ENCODE results near the gene NDUFAF8. TPM values are rescaled to one million over a fixed set of nuclear protein-coding genes. Genes with fewer than 3 reads are reported as not detected.

The NDUFAF8 gene
- total RNA-seq, 1 donor from 2014 or later, result 23.7 TPM

- DNase-seq, result peak; percentile 86
These were observed 38.3 kb downstream of the NDUFAF8 start for GRCh38 chr17:81277421-81277820.

DNA sequence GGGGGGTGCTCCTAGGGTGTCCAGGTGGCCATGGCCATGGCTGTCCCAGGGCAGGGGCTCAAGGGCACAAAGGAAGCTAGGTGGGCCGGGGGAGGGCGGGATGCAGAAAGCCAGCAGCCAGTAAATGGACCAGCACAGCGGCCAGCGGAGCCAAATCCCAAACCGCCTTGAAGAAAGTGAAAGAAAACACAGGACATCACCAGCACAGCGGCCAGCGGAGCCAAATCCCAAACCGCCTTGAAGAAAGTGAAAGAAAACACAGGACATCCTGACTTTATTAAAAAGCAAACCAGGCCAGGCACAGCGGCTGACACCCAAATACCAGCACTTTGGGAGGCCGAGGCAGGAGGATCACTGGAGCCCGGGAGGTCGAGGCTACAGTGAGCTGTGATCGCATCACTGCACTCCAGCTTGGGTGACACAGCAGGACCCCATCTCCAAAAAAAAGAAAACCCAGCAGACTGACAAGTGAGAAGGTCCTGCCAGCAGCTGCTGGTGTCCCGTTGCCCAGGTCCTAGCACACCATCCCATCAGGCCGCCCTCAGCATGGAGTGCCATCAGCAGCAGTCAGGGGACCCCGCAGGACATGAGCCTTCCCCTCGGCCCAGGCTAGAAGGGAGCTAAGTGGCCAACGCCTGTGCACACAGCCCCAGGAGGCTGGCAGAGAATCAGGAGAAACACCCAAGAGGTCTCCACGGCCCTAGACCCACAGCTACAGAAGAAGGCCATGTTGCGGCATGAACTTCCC lies 39.0 kb downstream of the NDUFAF8 start:
- no peak for DNase-seq

- no peak for DNase-seq
These were observed 39.7 kb downstream of the NDUFAF8 start for GRCh38 chr17:81278831-81279230.

DNA sequence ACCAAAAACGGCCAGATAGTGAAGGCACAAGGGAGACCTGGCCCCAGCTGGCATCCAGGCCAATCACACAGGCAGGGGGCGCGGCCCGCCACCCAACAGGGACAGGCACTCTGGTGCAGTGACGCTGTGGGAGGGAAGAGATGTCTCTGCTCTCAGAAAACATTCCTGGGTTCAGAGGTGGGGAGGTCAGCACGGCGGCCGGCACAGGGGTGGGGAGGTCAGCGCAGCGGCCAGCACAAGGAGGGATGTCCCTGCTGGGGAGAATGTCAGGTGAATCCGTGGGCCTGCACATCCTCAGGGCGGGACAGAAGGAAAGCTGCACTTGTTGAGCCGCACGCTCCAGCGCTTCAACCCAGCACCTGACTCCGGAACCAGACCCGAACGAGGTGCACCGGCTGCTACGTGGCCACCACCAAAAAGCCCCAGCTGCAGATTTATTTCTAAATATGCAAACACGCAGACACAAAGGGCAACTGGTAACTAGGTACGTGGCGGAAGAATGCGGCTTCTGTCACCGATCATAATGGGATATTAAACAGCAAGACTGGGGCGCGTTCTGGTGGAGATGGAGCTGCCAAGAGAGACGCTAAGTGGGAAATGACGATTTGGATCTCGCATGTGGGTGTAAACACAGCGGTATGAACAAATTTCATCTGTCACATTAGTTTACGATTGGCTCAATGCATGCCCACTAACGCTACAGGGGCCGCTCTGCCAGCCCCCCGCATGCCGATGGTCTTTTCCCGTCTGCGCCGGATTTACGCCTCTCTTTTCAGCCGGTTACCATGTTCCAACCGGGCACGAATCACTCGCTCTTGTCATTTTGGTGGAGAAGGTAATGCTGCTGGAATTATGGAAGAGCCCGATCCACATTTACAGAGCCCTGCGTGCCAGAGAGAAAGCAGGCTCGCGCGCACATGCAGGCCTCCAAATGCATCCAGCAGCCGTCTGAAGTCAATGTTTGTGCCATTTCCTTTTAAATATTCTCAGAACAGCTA lies 40.5 kb downstream of the NDUFAF8 start:
- DNase-seq, result no peak

DNA sequence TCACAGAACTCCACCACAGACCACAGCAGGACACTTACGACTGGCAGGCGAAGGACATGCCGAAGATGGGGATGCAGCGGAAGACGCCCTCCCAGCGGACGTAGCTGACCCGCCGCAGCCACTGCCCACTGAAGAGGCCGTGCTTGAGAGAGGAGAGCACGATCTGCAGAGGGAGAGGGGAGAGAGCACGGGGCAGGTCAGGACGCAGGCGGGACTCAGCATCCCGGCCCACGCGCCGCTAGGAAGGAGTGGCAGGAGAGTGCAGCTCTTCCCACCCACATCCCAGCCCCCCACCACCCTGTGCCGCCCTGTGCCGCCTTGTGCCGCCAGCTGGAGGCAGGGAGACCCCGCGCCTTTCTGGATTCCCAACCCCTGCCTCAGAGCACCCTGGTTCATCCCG lies 41.5 kb downstream of the NDUFAF8 start:
- no peak for DNase-seq

GRCh38 chr17:81282141-81282540 lies 43.0 kb downstream of the NDUFAF8 start:
- no peak for DNase-seq

DNA sequence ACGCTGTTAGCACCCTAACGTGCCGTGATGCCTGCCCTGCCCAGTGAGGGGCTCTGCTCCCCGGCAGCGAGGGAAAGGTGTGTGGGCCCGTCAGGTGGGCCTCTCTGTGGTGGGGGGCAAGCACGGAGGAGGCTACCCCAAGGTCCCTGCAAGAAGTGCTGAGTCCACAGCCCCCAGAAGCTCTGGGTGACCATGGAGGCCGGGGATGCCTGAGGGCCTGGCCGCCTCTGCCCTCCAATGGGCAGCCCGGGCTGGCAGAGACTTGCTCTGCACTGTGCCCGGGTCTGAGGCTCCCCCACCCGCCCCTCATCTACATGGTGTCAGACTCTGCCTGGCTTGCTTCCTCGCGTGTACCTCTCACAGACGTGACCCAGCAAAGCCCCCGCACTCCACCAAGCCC lies 43.8 kb downstream of the NDUFAF8 start:
- DNase-seq, result no peak

DNA sequence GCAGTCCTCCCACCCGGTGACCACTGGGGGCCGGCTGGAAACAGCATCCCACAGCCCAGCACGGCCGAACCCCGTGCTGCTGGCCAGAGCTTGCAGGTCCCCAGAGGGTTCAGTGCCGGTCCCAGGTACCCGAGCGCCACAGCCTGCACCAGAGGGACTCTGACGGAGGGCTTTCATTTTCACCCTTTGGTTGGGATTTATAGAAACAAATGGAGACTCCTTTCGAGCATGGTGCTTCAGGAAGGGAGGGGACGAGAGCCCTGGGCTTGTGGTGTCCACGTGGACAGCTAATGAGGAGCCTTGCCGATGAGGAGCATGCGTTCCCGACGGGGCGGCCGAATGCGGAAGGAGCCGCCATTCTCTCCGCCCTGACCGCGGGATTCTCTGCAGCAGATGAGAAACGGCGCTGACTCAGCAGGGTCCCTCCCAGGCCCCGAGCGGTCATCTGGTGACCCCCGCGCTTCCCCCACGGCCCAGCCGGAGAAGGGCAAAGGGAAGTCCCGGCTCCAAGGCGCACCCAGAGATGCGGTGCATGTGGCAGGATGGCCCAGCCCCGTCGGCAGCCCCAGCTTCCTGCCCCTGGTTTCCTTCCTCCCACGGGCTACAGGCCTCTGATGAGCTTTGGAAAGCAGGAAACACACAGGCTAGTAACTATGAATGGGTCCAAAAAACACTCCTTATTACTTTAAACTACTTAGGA lies 46.2 kb downstream of the NDUFAF8 start:
- peak; percentile 50 for DNase-seq

- peak; percentile 25 for DNase-seq
These were observed 46.8 kb downstream of the NDUFAF8 start for GRCh38 chr17:81285894-81286293.

GRCh38 chr17:81286491-81287145 lies 47.5 kb downstream of the NDUFAF8 start:
- peak; percentile 92 for DNase-seq

GRCh38 chr17:81287152-81287551 lies 48.0 kb downstream of the NDUFAF8 start:
- DNase-seq, result peak; percentile 79

- no peak for DNase-seq
These were observed 48.8 kb downstream of the NDUFAF8 start for GRCh38 chr17:81287741-81288430.

DNA sequence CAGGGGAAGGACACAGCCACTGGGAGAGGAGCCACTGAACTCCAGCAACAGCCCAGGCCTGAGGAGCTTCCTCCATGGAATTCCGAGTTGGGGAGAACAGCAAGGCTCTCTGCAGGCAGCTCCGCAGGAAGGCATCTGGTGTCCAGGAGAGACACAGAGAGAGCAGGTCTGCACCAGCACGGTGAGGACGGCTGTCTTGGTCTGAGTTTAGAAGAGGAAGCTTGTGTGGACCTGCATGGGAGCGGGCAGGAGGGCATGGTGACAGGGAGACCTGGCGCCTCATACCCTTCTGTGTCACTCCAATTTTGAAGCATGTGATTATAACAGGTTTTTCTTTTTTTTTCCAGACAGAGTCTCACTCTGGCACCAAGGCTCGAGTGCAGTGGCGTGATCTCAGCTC lies 49.6 kb downstream of the NDUFAF8 start:
- DNase-seq, result no peak

DNA sequence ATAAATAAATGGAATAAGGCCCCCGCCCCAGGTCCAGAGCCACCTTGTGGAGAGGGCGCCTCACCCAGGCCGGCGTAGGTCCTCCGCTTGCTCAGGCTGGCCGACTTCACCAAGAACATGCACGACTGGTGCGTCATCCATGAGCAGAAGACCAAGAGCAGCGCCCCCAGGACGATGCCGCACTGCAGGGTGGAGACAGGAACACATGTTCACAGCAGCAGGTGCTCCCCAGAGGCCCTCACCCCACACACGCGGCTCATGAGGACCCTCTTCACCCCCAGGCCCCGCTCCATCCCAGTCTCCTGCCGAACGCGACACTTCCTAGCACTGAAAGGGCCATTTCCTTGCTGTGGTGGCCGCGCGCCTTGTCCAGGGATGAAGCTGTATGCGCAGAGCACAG lies 50.5 kb downstream of the NDUFAF8 start:
- no peak for DNase-seq

DNA sequence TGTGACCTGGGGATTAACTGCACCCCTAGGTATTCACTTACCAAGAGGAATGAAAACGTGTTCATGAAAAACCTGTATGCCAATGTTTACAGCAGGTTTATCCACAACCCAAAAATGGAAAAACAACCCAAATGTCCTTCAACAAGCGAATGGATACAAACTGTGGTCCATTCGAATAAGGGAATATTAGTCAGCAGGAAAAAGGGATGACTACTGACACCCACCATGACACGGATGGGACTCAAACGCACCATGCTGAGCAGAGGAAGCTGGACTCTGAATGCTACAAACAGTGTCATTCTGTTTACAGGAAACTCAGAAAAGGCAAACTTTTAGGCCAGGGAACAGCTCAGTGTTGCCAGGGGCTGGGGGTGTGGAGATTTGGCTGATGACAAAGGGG lies 51.1 kb downstream of the NDUFAF8 start:
- no peak for DNase-seq

Other genes starting within 250 kb of the NDUFAF8 start
- gene CHMP6, start 247.5 kb upstream of the NDUFAF8 start, total RNA-seq, result 22.5 TPM
- gene BAIAP2, start 204.2 kb upstream of the NDUFAF8 start, total RNA-seq, result 73.9 TPM
- not detected for gene PVALEF, start 73.8 kb upstream of the NDUFAF8 start, total RNA-seq
- 11.1 TPM for gene AATK, start 73.1 kb upstream of the NDUFAF8 start, total RNA-seq
- 8.9 TPM for gene CEP131, start 16.4 kb upstream of the NDUFAF8 start, total RNA-seq
- gene TEPSIN, start 263 bp upstream of the NDUFAF8 start, total RNA-seq, result 14.6 TPM
- gene SLC38A10, start 56.0 kb downstream of the NDUFAF8 start, total RNA-seq, result 52.7 TPM
- gene BAHCC1, start 156.1 kb downstream of the NDUFAF8 start, total RNA-seq, result 13.7 TPM